ENCODE data around the gene HS3ST6.

GRCh38 chr16:1960665-1961630, 42.7 kb upstream of the HS3ST6 start:
- peak; percentile 27; the same call in 1 of the 2 replicates for TF ChIP-seq CTCF (conservative IDR thresholded peaks at IDR 0.05; ENCODE audit: low read length)
- no peak for TF ChIP-seq EZH2phosphoT487 (IDR thresholded peaks at IDR 0.05; ENCODE audit: borderline replicate concordance, low read depth, low read length)

All from OCI-LY7 (cell line).